Coronary artery (tissue), 2 donors: Measurements from ENCODE around the gene TARBP2.

Source experiments
- DNase-seq: peaks from one replicate; pipeline ENCODE4 v3.0.0-alpha.2; 2017; ENCODE audit warnings: low spot score
- H3K27ac ChIP-seq, 2 donors: fragments of 200-600 bp; sonication (generic); one replicate each; pipeline ENCODE4 v1.5.1; 2016 to 2019
- H3K4me3 ChIP-seq: fragments of 200-600 bp; sonication (generic); 2 replicates; pipeline ENCODE4 v1.5.1; 2016; ENCODE audit warnings: mild to moderate bottlenecking, moderate library complexity
- TF ChIP-seq, protein P1 (sequence below): fragments of 200-600 bp; sonication (generic); IDR thresholded peaks from one replicate; pipeline ENCODE4 v1.5.1; 2019; ENCODE audit warnings: antibody characterized with exemption

The TARBP2 gene, protein sequence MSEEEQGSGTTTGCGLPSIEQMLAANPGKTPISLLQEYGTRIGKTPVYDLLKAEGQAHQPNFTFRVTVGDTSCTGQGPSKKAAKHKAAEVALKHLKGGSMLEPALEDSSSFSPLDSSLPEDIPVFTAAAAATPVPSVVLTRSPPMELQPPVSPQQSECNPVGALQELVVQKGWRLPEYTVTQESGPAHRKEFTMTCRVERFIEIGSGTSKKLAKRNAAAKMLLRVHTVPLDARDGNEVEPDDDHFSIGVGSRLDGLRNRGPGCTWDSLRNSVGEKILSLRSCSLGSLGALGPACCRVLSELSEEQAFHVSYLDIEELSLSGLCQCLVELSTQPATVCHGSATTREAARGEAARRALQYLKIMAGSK

DNA sequence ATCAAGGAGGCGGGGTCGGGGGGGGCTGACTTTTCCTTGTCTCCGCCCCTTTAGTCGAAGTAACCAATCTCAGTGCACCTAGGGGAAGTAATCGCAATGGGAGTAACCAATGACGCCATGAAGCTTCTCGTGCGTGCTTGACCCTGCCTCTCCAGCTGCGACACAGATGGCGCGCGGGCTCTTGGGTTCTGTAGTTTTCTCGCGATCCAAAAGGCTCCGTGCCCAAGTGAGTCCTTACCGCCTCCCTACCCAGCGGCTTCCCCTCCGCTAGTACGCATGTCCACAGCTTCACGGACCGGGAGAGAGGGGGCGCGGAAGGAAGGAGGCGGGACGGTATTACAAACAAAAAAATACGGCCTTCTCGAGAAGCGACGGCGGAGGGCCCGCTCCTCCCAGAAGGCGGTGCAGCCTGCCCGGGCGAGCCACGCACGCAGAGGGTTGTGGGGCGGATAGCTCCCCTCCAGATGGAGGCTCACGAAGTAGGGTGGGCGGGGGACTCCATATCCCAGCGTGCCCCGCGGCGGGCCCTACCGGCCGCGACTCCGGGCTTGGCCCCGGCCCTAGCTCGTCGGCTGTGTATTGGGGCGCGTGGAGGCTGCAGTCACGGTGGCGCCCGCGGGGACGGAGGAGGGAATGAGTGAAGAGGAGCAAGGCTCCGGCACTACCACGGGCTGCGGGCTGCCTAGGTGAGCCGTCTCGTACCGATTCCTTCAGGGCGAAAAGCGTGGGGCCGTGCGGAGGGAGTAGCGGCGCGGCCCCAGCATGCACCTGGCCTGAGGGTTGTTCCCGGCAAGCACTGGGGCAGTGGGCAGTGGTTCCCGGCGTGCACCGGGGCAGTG is at the start of gene TARBP2:
TSS of gene TARBP2 (plus strand) at position 508 of the 839 bp plus-strand sequence. CDS start at position 634, 126 bp downstream.
- TF ChIP-seq, protein P1, sequence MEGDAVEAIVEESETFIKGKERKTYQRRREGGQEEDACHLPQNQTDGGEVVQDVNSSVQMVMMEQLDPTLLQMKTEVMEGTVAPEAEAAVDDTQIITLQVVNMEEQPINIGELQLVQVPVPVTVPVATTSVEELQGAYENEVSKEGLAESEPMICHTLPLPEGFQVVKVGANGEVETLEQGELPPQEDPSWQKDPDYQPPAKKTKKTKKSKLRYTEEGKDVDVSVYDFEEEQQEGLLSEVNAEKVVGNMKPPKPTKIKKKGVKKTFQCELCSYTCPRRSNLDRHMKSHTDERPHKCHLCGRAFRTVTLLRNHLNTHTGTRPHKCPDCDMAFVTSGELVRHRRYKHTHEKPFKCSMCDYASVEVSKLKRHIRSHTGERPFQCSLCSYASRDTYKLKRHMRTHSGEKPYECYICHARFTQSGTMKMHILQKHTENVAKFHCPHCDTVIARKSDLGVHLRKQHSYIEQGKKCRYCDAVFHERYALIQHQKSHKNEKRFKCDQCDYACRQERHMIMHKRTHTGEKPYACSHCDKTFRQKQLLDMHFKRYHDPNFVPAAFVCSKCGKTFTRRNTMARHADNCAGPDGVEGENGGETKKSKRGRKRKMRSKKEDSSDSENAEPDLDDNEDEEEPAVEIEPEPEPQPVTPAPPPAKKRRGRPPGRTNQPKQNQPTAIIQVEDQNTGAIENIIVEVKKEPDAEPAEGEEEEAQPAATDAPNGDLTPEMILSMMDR: no peak
- DNase-seq: peak; percentile 99
- Histone ChIP-seq H3K27ac (peak within 1 kb of the TSS; percentile 96 to 99), H3K4me3 (peak within 1 kb of the TSS; percentile 84)

DNA sequence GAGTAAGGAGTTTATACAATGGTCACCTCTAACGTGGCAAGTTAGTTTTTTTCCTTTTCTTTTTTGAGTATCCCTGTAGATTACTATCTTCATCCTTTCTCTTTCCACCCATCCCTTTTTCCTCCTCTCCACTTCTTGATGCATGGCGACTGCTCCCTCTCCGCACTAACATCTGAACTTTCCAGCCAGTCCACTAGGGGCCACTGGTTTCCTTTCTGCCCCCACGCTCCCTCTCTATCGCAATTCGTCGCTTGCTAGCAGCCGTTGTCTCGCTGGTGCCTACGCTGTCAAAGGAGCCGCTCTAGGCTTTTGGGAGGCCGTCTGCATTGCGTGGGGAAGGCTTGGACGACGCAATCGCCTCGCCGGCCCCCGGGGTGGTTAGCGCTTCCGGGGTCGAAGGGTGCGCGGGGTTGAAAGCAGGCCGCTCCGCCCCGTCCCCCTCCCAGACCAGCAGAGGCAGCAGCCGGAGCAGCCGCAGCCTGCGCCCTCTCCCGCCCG is 49.4 kb upstream of the TARBP2 start, which contains the start of gene PCBP2:
TSS of gene PCBP2 (plus strand) at position 442 of the 498 bp plus-strand sequence. CDS start 2,699 bp downstream, outside the sequence.
- peak; percentile 99 for DNase-seq
- Histone ChIP-seq H3K4me3 (peak within 1 kb of the TSS; percentile 92), H3K27ac (peak within 1 kb of the TSS; percentile 87 to 97)
- TF ChIP-seq, protein P1: peak; percentile 79

DNA sequence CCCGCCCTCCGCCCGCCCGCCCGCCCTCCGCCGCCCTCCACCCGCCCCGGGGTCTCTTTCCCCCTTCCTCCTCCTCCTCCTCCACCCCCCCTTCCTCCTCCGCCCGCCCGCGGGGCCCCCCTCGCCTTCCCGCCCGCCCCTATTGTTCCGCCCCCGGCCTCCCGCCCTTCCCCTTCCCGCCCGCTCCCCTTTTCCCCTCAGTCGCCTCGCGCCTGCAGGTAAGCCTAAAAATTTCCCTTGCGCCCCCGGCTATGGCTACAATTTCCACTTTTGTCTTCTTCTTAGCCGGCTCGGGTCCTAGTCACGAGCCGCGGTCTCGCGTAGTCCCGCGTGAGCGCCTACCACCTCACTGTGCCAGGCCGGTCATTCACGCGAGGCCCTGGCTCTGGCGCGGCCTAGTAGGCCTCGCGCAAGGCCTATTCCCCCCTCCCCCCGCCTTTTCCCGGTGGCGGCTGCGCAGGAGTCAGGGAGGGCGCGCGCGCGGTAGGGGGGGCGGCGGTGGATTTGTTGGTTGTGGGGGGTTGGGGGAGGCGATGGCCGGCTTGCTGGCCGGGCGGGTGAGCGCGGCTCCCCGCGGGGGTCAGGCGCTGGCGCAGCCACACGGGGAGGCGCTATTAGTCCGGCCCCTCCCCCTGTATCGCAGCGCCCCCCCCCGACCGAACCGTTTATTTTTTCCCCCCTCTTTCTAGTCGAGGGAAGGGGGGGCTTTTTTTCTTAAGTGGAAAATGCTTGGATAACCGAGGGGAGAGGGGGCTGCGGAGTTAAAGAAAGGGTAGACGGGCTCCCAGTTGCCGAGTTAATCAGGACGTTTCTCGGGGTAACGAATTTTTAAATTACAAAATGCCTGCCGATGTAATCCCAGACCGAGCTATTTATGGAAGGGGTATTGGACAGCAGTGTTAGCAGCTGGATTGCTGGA is 48.7 kb upstream of the TARBP2 start:
- DNase-seq: peak; percentile 93
- Histone ChIP-seq H3K4me3 (peak overlapping the region; percentile 92), H3K27ac (peak overlapping the region; percentile 87 to 97)
- TF ChIP-seq, protein P1: no peak

DNA sequence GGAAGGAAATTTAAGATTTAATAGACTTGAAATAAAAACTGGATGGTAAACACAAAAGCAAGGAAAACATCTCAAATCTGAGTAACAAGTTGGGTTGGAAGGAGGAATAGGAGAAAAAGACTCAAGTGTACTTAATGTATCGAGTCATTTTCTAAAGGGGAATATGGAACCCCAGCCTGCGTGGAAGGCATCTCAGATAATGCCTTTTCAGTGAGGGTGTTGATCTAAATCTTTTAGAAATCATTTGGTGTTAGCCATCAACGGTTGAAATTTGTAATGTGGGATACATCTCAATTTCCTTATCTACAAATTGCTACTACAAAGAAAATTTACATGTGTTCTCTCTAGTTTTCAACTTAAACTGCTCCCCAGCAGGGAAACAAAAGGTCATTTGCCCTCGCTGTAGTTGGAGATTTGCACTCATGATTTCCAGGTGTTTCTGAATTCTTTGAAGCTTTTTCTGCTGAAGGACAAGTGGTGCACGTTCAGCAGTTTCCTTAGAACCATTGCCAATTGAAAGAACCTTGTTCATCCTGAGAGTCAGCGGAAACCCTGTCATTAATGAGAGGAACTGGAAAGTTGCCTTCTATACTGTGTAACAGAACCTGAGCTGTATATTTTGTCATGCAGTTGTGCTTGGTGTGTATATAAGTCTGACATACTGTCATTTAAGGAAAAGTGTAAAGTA is 47.0 kb upstream of the TARBP2 start:
- TF ChIP-seq, protein P1: no peak
- Histone ChIP-seq H3K4me3 (peak overlapping the region; percentile 92), H3K27ac (no peak overlapping the region)
- DNase-seq: no peak

DNA sequence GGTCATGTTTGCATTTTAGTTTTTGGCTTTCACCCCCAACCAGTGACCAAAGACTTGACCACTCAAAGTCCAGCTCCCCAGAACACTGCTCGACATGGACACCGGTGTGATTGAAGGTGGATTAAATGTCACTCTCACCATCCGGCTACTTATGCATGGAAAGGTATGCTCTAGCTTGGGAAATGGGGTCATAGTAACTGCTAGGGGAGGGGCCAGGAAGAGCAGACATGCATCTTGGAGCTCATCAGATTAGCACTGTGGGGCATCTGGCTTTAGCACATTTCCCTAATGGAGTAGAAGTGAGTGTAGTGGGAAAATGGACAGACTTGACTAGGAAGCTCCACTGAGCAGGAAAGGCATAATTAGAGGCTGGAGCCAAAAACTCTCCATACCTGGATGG is 46.4 kb upstream of the TARBP2 start:
- TF ChIP-seq, protein P1: no peak
- Histone ChIP-seq H3K27ac (no peak overlapping the region), H3K4me3 (peak overlapping the region; percentile 92)
- DNase-seq: peak; percentile 22
